HG03521 (cell line): ENCODE measurements around the gene VGLL4.
A peak's percentile ranks its signal among the peaks of the same experiment; 100 is the strongest.
"Not testable (repeated sequence)": the region's sequence is repeated elsewhere in the genome, so short reads cannot be mapped to it uniquely, and the experiment has no call there.

ENCODE experiments used
- ATAC-seq: cut with Tn5 transposase; IDR thresholded peaks from one replicate; pipeline ENCODE4 v1.9.1; 2021; ENCODE audit warnings: mild to moderate bottlenecking, moderate library complexity; ENCODE audit not compliant: unreplicated experiment

The VGLL4 gene

GRCh38 chr3:11643605-11644087 is at the start of gene VGLL4:
Gene VGLL4, minus strand, starts transcription at chr3:11643915. Its CDS starts 397 bp downstream, at chr3:11643518.
- ATAC-seq, result peak; percentile 37

- no peak for ATAC-seq
Observed at GRCh38 chr3:11692532-11692813, 48.8 kb upstream of the VGLL4 start.

GRCh38 chr3:11691767-11692531 is 48.2 kb upstream of the VGLL4 start:
- no peak for ATAC-seq

GRCh38 chr3:11690863-11691766 is 47.4 kb upstream of the VGLL4 start:
- ATAC-seq, result no peak

- no peak for ATAC-seq
Observed at GRCh38 chr3:11689749-11690148, 46.0 kb upstream of the VGLL4 start.

- ATAC-seq, result not testable (repeated sequence)
Observed at GRCh38 chr3:11684980-11685379, 41.3 kb upstream of the VGLL4 start.

GRCh38 chr3:11680509-11680908 is 36.8 kb upstream of the VGLL4 start:
- ATAC-seq, result no peak

- no peak for ATAC-seq
Observed at GRCh38 chr3:11679964-11680363, 36.2 kb upstream of the VGLL4 start.

GRCh38 chr3:11672363-11672762 is 28.6 kb upstream of the VGLL4 start:
- no peak for ATAC-seq

GRCh38 chr3:11671648-11672100 is 28.0 kb upstream of the VGLL4 start:
- ATAC-seq, result no peak

- ATAC-seq, result no peak
Observed at GRCh38 chr3:11668243-11669235, 24.8 kb upstream of the VGLL4 start.

- no peak for ATAC-seq
Observed at GRCh38 chr3:11665331-11665730, 21.6 kb upstream of the VGLL4 start.

GRCh38 chr3:11662392-11662990 is 18.8 kb upstream of the VGLL4 start:
- ATAC-seq, result no peak

- no peak for ATAC-seq
Observed at GRCh38 chr3:11661827-11662226, 18.1 kb upstream of the VGLL4 start.

- ATAC-seq, result no peak
Observed at GRCh38 chr3:11661052-11661656, 17.4 kb upstream of the VGLL4 start.

GRCh38 chr3:11660242-11660641 is 16.5 kb upstream of the VGLL4 start:
- no peak for ATAC-seq

- no peak for ATAC-seq
Observed at GRCh38 chr3:11658180-11658579, 14.5 kb upstream of the VGLL4 start.

- no peak for ATAC-seq
Observed at GRCh38 chr3:11655196-11655928, 11.6 kb upstream of the VGLL4 start.

- no peak for ATAC-seq
Observed at GRCh38 chr3:11654166-11654565, 10.5 kb upstream of the VGLL4 start.
